Breast epithelium (tissue), 4 donors: ENCODE measurements around the gene STK40. TPM values are rescaled to one million over a fixed set of nuclear protein-coding genes. Genes with fewer than 3 reads are reported as not detected.

ENCODE experiments used
- DNase-seq, 2 donors: peaks; one replicate each; pipeline ENCODE4 v3.0.0-alpha.2; 2019; ENCODE audit warnings: low spot score in 2 of 2
- H3K27ac ChIP-seq, 2 donors: fragments of 200-600 bp; sonication (generic) in 1 of 2; one replicate each; pipeline ENCODE4 v1.5.1; 2016 to 2019; ENCODE audit warnings: mild to moderate bottlenecking in 1 of 2
- H3K27me3 ChIP-seq, 2 donors: fragments of 200-600 bp; sonication (generic) in 1 of 2; one replicate each; pipeline versions ENCODE4 v1.5.1 to v1.6.0; 2017 to 2019; ENCODE audit warnings: control low read depth in 1 of 2, mild to moderate bottlenecking in 1 of 2
- H3K36me3 ChIP-seq: fragments of 200-600 bp; one replicate; pipeline ENCODE4 v1.5.1; 2019
- H3K4me1 ChIP-seq, 2 donors: fragments of 200-600 bp; sonication (generic); one replicate each; pipeline ENCODE4 v1.5.1; 2016 to 2019; ENCODE audit warnings: control low read depth in 1 of 2
- H3K4me3 ChIP-seq, 3 donors: fragments of 200-600 bp; sonication (generic); 1 replicate in 2 of 3; 2 replicates in 1 of 3; pipeline ENCODE4 v1.5.1; 2016 to 2019; ENCODE audit warnings: mild to moderate bottlenecking in 3 of 3, moderate library complexity in 2 of 3
- H3K9me3 ChIP-seq, 2 donors: fragments of 200-600 bp; sonication (generic) in 1 of 2; one replicate each; pipeline ENCODE4 v1.5.1; 2016 to 2019; ENCODE audit warnings: control low read depth in 1 of 2
- CTCF ChIP-seq, 3 donors: fragments of 450-650 bp; IDR thresholded peaks; one replicate each; pipeline ENCODE4 v1.5.1; 2016 to 2017; ENCODE audit warnings: antibody characterized with exemption in 3 of 3, mild to moderate bottlenecking in 3 of 3, moderate library complexity in 3 of 3
- POLR2A ChIP-seq: fragments of 450-650 bp; IDR thresholded peaks from one replicate; pipeline ENCODE4 v1.6.1; 2016; ENCODE audit warnings: antibody characterized with exemption, mild to moderate bottlenecking, moderate library complexity
- POLR2AphosphoS5 ChIP-seq, 3 donors: sonication (generic); formaldehyde crosslinking; IDR thresholded peaks; one replicate each; pipeline ENCODE4 v1.6.1; 2017; ENCODE audit warnings: antibody characterized with exemption in 3 of 3
- intact Hi-C: fragments of 100-400 bp; cut with DNase I; formaldehyde crosslinking; loops from one replicate; pipeline ENCODE4 v1.15.1; 2023; ENCODE audit warnings: low total_unique reads
- total RNA-seq, 3 donors: library from RNA; depleted of rRNA; stranded (reverse); fragments of >200 nt; gene quantifications; one replicate each; pipeline ENCODE4 v1.1.0, GENCODE V29; 2016

STK40 gene
- total RNA-seq, 3 donors from 2014 or later = 22.5 to 36.0 (median 26.2) TPM

- intact Hi-C loops = loop anchor here (10.0 kb wide), 1 partner anchor 67 kb away; no protein-coding TSS in a partner anchor
- H3K36me3 ChIP-seq = peaks cover 5% of the 10 kb centered on the region
- H3K9me3 ChIP-seq = no peaks in the 10 kb centered on the region
- H3K27ac ChIP-seq = no peak overlapping the region
- no peaks in the 10 kb centered on the region for H3K27me3 ChIP-seq
- DNase-seq = no peak
- H3K4me1 ChIP-seq = peaks cover 0 to 6% of the 10 kb centered on the region in 2 donors
- H3K4me3 ChIP-seq = no peak overlapping the region
- no peak for TF ChIP-seq POLR2A
These were observed 35.9 kb upstream of the STK40 start for GRCh38 chr1:36421649-36422048.

GRCh38 chr1:36420836-36421317 is 35.2 kb upstream of the STK40 start:
- Histone ChIP-seq H3K36me3 (peaks cover 5% of the 10 kb centered on the region), H3K27ac (peak overlapping the region; percentile 68), H3K27me3 (no peaks in the 10 kb centered on the region), H3K9me3 (no peaks in the 10 kb centered on the region), H3K4me3 (no peak overlapping the region), H3K4me1 (peaks cover 0 to 6% of the 10 kb centered on the region in 2 donors)
- peak; percentile 85 to 92 for DNase-seq
- TF ChIP-seq CTCF (IDR thresholded peaks at IDR 0.05) (peak; percentile 92 to 94 (median 93)), POLR2AphosphoS5 (IDR thresholded peaks at IDR 0.05) (peak; percentile 30 to 48 (median 42)), POLR2A (no peak)
- intact Hi-C loops = loop anchor here (10.0 kb wide), 1 partner anchor 66 kb away; no protein-coding TSS in a partner anchor

- Histone ChIP-seq H3K4me3 (no peak overlapping the region), H3K9me3 (no peaks in the 10 kb centered on the region), H3K27me3 (no peaks in the 10 kb centered on the region), H3K36me3 (peaks cover 5% of the 10 kb centered on the region), H3K4me1 (peaks cover 0 to 6% of the 10 kb centered on the region in 2 donors), H3K27ac (peak overlapping the region; percentile 68)
- intact Hi-C loops = loop anchor here (10.0 kb wide), 1 partner anchor 66 kb away; no protein-coding TSS in a partner anchor
- no peak for DNase-seq
- TF ChIP-seq POLR2AphosphoS5 (IDR thresholded peaks at IDR 0.05) = no peak
- no peak for TF ChIP-seq CTCF (IDR thresholded peaks at IDR 0.05)
These were observed 34.7 kb upstream of the STK40 start for GRCh38 chr1:36420409-36420808.

- TF ChIP-seq POLR2AphosphoS5 (IDR thresholded peaks at IDR 0.05) = no peak
- TF ChIP-seq POLR2A = no peak
- TF ChIP-seq CTCF (IDR thresholded peaks at IDR 0.05) = no peak
- intact Hi-C loops = no loop called here
- Histone ChIP-seq H3K4me3 (no peak overlapping the region), H3K27me3 (no peaks in the 10 kb centered on the region), H3K27ac (peak overlapping the region in 1 of 2 donors; percentile 32), H3K36me3 (peaks cover 5% of the 10 kb centered on the region), H3K4me1 (peaks cover 0 to 6% of the 10 kb centered on the region in 2 donors), H3K9me3 (no peaks in the 10 kb centered on the region)
- no peak for DNase-seq
These were observed 33.8 kb upstream of the STK40 start for GRCh38 chr1:36419569-36419968.

- no peak for DNase-seq
- no peak for TF ChIP-seq POLR2A
- TF ChIP-seq CTCF (IDR thresholded peaks at IDR 0.05) = no peak
- TF ChIP-seq POLR2AphosphoS5 (IDR thresholded peaks at IDR 0.05) = no peak
- Histone ChIP-seq H3K27ac (peak overlapping the region in 1 of 2 donors; percentile 32), H3K4me1 (peaks cover 0 to 6% of the 10 kb centered on the region in 2 donors), H3K4me3 (no peak overlapping the region), H3K9me3 (no peaks in the 10 kb centered on the region), H3K36me3 (peaks cover 5% of the 10 kb centered on the region), H3K27me3 (no peaks in the 10 kb centered on the region)
- intact Hi-C loops = no loop called here
These were observed 33.4 kb upstream of the STK40 start for GRCh38 chr1:36419140-36419539.
